SU-DHL-6 (cell line): Measurements from ENCODE around the gene TRA2B.

Experiments used
- EZH2phosphoT487 ChIP-seq: fragments of 200-600 bp; sonication (generic), shearing (Covaris generic); conservative IDR thresholded peaks from 2 replicates; pipeline ENCODE4 v1.6.1; 2018; ENCODE audit warnings: mild to moderate bottlenecking, antibody characterized with exemption, low read length, moderate library complexity, mixed read lengths
- TF ChIP-seq, protein P1 (sequence below): fragments of 200-600 bp; sonication (generic); IDR thresholded peaks from one replicate; pipeline ENCODE4 v1.5.1; 2017; ENCODE audit warnings: antibody characterized with exemption, mild to moderate bottlenecking, low read length, moderate library complexity; ENCODE audit not compliant: insufficient read depth, poor library complexity, severe bottlenecking

DNA sequence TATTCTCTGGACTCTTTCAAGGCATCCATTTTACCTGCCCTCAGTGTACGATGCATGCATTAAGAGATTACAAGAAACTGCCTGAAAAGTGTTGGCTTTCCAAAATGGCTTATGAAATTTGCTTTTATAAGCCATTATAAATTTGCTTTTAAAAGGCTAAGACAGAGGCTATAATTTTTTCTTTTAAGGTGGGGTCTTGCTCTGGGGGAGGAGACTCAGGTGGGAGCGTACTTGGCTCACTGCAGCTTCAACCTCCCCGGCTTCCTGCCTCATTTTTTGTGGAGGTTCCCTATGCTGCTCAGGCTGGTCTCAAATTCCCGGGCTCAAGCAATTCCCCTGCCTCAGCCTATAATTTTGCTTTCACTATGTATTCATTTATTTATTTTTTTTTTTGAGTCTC is 17.6 kb downstream of the TRA2B start:
- TF ChIP-seq, protein P1, sequence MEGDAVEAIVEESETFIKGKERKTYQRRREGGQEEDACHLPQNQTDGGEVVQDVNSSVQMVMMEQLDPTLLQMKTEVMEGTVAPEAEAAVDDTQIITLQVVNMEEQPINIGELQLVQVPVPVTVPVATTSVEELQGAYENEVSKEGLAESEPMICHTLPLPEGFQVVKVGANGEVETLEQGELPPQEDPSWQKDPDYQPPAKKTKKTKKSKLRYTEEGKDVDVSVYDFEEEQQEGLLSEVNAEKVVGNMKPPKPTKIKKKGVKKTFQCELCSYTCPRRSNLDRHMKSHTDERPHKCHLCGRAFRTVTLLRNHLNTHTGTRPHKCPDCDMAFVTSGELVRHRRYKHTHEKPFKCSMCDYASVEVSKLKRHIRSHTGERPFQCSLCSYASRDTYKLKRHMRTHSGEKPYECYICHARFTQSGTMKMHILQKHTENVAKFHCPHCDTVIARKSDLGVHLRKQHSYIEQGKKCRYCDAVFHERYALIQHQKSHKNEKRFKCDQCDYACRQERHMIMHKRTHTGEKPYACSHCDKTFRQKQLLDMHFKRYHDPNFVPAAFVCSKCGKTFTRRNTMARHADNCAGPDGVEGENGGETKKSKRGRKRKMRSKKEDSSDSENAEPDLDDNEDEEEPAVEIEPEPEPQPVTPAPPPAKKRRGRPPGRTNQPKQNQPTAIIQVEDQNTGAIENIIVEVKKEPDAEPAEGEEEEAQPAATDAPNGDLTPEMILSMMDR: no peak
- TF ChIP-seq EZH2phosphoT487: no peak
